Ammon's horn (tissue), 1 donor: ENCODE data around the gene FPGS.
"Not testable (repeated sequence)": the region's sequence is repeated elsewhere in the genome, so short reads cannot be mapped to it uniquely, and the experiment has no call there.

Experiments used
- DNase-seq: peaks from one replicate; pipeline ENCODE4 v3.0.0-alpha.2; 2016; ENCODE audit warnings: low spot score

FPGS gene, protein sequence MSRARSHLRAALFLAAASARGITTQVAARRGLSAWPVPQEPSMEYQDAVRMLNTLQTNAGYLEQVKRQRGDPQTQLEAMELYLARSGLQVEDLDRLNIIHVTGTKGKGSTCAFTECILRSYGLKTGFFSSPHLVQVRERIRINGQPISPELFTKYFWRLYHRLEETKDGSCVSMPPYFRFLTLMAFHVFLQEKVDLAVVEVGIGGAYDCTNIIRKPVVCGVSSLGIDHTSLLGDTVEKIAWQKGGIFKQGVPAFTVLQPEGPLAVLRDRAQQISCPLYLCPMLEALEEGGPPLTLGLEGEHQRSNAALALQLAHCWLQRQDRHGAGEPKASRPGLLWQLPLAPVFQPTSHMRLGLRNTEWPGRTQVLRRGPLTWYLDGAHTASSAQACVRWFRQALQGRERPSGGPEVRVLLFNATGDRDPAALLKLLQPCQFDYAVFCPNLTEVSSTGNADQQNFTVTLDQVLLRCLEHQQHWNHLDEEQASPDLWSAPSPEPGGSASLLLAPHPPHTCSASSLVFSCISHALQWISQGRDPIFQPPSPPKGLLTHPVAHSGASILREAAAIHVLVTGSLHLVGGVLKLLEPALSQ

DNA sequence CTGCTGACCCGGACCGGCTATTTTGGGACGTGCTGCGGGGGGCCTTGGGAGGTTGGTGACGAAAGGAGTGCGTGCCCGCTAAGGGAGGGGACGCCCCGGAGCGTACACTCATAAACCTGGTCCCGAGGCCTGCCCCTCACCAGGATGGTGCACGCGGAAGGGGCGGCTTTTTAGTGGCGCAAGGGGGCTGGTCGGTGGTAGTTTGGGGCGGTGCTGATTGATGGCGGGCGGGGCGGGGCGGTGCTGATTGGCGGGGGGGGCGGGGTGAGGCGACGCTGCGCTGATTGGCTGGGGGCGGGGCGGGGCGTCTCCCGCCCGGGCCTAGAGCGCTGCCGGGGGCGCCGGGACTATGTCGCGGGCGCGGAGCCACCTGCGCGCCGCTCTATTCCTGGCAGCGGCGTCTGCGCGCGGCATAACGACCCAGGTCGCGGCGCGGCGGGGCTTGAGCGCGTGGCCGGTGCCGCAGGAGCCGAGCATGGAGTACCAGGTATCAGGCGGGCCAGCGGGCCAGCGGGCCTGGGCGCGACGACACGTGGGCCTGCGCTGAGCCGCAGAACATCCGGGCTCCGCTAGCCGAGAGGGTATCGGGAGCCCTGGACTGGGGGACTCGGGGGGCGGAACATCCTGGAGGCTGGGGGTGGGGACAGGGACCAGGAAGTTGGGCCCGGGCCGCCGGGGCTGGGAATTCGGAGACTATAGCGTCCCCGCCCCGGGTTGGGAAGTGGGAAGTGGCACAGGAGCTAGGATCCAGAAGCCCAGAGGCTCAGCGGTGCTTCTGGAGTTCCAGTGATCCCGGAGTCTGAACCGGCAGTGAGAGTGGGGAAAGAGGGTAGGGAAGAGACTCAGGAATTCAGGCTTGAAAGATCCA is at the start of gene FPGS:
Gene FPGS (plus strand): TSS at position 307 of the 868 bp plus-strand sequence. CDS start 43 bp downstream, at position 350.
- peak; percentile 87 for DNase-seq

DNA sequence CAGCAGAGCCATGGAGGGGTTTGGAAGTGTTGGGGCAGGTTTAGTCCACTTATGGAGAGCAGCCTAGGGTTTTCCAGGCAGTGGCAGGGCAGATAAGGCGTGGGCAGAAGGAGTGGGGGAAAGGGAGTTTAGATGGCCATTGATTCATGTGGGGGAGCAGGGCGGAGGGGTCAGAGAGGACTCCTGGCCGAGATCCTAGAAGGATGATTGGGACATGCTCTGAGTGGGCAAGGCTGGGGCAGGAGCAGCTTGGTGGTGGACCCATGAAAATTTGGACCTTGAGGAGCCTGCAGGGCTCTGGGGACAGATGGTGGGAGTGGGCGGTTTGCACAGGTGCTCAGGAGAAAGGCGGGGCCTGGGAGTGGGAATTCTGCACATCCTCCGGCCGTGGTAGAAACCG is 49.5 kb upstream of the FPGS start:
- DNase-seq = no peak

DNA sequence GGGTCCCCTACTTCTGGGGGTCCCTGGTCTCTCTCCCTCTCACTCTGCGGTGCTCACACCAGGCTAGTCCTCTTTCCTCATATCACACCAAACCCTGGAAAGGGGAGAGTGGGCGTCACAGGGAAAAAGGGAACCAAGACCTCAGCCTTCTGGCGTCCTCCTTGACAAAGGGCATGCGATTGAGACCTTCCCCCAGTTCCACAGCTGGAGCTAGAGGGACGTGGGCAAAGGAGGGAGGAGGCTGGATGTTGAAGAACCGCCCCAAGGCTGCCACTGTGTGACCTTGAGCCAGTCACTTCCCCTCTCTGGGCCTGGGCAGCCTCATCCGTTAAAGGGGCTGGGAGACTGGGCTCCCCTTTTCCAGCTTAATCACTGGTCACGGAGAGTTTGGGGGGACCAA is 49.1 kb upstream of the FPGS start:
- no peak for DNase-seq

DNA sequence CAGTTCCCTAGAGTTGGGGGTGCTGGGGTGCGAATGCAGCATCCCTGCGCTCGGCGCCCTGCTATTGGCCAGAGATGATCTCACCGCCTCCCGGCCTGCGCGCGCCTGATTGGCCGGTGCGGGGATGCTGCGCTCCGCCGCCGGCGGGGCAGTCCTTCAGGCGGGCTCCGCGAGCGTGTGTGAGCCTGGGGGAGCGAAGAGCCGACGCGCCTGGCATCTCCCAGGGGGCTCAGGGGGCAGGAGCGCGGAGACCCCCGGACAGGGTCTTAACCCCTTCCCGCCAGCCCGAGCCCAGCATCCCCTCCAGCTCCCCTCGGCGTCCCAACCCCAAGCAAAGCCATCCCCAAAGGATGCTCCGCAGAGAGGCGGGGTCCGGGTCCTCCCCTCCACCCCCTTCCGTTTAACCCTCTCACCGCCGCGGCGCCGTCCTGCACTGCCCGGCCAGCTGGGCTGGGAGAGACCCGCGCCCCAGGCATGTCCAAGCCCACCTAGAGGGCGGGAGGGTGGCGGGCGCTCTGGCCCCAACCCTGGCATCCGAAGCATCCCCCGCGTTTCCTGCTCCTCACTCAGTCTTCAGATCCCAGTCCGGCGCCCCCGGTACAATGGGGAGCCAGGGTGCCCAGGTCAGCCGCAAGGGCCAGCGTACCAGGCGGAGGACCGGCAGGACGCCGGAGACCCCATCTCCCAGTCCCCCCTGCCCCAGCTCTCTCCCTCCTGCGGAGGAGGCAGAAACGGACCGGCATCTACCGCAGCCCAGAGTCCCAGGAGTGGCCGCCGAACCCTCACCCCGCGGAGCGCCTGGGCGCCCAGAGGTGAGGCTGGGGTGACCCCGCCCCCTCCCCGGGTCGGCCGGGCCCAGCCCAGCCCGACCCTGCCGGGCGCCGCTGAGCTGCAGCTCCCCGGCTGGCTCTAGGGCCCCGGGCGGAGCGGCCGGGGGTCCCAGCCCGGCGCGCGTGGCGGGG is 48.3 kb upstream of the FPGS start:
- DNase-seq = peak; percentile 76

DNA sequence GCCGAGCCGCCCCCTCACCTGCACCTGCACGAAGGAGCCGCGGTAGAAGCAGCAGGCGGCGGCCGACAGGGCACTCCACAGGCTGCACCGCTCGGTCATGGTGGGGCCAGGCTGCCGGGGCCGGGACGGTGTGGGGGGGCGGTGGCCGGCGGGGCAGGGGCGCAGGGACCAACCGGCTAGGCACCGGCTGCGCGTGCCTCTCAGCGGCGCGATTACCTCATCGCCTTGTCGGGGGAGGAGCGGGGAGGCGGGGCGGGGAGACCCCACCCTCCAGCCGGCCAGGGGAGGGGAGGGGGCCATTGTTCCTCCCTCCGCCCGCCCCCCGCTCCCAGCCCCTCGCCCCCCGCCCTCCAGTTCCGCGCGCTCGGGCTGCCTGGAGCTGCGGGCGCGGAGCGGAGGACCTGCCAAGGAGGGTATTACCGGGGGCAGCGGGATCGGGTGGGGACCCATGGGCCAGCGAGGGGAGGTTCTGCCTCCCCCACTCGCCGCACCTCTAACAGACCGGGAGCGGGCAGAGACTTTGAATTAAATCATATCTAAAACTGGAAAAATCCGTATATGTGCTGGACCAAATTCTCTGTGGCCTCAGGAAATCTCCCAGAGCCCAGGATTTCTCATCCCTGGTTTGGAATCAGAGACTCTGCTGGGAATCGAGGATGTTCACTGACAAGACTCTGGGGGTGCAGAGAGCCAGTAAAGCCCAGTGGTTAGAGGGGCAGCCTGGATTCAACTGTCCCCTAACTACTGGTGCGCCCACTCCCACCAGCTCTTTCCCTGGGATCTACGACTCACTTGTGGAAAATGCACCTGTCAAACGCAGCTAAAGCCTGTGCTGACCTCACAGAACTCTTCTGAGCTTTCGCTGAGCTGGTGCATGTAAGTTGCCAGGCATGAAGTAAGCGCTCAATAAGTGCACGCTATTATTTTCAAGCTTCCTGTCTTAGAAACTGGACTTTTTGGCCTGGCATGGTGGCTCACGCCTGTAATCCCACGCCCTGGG is 47.3 kb upstream of the FPGS start:
- no peak for DNase-seq

DNA sequence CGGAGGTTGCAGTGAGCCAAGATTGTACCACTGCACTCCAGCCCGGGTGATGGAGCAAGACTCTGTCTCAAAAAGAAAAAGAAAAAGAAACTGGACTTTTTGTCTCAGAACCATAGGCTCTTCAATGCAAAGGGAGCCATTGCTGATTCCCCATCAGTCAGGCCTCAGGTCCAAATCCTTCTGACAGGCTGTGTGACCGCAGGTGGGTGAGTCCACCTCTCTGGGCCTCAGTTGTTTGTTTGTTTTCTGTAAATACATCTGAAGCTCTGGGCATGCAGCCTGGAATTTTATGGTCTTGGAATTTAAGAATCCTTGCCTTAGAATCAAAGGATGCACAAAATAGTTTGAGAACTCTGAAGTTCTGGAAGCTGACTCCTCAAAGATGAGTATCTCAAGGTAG is 46.4 kb upstream of the FPGS start:
- DNase-seq = no peak

DNA sequence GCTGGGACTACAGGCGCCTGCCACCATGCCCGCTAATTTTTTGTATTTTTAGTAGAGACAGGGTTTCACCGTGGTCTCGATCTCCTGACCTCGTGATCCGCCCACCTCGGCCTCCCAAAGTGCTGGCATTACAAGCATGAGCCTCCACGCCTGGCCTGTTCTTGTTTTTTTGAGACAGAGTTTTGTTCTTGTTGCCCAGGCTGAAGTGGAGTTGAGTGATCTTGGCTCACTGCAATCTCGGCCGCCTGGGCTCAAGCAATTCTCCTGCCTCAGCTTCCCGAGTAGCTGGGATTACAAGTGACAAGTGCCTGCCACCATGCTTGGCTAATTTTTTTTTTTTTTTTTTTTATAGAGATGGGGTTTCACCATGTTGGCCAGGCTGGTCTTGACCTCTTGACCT is 45.9 kb upstream of the FPGS start:
- not testable (repeated sequence) for DNase-seq

DNA sequence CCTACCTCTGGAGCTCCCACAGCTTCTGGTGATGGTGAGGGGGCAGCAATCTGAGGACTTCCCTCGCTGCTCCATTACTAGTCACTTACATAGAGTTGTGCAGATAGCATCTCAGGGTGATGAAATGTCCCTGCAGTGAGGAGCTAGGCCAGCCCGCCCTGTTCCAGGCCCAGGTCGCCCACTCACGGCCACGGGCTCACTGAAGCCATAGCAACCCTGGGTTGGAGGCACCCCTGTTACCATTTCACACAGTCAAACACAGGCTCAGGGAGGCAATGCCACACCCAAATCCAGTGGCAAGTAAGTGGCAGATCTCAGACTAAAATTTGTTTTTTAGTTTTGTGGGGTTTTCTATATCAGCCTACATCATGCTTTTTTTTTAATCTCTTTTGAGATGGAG is 43.8 kb upstream of the FPGS start:
- DNase-seq = no peak

DNA sequence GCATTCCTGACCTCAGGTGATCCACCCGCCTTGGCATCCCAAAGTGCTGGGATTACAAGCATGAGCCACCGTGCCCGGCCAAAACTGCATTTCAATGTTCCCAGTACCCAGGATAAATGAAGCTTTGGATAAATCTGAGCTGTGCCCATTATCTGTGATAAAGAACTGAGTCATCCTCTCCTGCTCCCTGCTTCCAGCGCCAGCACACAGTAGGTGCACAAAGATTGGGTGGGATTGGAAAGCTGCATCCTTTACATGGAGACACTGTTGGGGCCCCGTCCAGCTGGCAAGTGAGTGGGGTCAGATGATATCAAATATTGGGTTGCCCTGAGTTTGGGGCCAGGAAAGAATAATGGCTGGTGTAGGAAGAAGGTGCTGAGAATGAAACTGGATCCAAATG is 41.6 kb upstream of the FPGS start:
- no peak for DNase-seq

DNA sequence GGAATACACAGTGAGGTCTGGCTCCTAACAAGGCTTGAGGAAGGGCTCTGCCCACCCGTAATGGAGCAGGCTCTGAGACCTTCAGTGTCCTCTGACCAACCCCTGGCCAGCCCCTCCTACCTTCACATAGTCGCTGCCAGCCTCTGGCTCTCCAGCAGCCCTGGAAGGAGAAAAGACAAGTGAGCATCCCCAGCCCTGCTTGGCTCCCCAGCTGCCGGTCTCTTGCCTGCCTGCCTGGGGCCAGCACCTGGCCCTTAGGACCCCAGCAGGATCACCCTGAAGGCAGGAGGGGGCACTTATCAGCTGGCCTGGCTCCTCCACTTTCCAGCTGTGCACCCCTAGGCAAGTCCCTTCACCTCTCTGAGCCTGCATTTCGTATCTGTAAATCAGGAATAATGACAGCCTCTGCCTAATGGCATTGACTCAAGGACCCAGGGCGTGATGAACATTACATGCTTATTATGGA is 41.2 kb upstream of the FPGS start:
- DNase-seq = no peak

DNA sequence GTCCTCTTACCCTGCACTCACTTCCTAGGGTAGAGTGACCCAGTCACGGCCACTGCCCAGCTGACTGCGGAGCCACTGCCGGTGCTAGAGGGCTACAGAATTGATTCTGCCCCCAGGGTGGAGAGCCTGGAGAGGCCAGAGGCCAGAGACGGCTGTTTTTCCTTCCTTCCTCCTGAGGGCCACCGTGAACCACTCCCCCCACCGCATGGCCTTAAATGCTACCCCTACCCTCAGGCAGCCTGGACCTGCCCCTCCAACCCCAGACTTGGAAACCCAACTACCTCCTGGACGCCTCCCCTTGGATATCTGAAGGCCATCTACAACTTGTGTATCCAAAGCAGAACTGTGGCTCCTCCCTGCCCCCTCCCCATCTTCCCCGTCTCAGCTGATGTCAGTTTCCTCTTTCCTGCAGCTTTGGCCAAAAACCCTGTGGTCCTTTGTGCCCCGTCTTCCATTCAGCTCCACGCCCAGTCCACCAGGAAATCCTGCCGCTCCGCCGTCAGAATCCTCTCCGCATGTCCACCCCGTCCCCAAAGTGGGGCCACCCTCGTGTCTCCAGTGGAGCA is 40.5 kb upstream of the FPGS start:
- peak; percentile 67 for DNase-seq

DNA sequence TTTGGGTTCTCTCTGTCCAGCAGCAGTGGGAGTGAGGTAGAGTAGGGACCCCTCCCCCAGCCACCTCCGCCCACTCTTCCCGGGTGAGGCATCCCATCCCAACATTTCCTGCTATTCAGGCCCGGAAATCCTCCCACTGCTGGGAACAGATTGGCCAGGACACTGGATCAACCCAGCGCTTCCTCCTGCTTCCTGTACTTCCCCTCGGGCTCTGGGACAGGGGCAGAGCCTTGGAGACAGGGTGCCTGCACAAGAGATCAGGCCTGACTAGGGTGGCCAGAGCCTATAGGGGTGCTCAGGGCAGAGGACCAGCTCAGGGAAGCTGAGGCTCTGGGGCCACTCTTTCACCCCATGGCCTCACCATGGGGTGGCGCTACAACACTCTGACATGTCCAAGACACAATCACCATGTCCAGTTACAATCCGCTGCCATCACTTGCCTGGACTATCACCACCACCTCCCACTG is 38.7 kb upstream of the FPGS start:
- DNase-seq = no peak

DNA sequence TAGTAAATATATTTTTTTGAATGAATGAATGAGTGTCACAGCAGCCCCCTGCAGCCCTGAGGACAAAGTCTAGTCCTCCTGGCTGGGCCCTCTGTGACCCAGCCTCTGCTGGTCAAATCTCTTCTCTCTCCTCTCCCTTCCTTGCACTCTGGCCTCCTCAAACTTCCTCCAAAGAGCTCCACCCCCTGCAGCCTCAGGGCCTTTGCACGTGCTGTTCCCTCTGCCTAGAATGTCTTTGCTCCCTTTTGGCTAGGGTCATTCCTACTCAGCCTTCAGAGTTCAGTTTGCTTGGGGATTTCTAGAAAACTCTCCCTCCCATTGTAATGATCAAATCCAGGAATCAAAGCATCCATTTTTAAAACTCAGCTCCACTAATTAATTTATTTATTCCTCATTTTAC is 37.3 kb upstream of the FPGS start:
- no peak for DNase-seq

DNA sequence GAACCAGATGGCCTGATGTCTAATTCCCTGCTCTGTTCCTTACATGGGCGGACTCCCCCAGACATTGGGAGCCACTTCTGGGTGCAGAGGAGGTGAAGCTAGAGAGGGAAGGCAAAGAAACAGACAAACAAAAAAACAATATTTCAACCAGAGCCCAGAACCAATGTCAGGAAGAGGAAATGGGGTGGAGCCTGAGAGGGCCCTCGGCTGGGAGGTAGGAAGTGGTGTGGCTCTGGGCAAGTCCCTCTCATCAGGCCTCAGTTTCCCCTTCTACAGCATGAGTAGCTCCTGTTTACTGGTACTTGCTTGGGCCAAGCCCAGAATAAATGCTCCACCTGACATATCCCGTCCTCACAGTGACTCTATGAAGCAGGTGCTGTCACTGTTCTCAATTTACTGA is 35.3 kb upstream of the FPGS start:
- no peak for DNase-seq

DNA sequence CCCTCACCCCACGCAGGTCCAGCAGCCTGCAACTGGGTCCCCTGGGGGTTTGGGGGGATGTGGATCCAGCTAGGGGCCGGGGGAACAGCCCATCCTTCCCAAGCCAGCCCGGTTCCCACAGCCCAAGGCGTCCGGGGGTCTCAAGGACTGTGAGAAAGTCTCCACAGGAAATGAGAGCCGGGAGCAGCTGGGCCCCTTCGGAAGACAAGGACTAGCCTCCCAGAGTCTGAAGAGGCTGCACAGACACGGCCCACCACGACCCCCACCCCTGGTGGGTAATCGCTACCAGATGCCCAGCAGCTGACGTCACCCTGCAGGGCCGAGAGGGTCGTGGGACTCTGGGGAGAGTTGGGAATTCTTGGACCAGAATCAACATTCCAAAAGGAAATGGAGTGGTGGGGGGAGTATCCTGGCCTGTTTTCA is 34.8 kb upstream of the FPGS start:
- DNase-seq = no peak

DNA sequence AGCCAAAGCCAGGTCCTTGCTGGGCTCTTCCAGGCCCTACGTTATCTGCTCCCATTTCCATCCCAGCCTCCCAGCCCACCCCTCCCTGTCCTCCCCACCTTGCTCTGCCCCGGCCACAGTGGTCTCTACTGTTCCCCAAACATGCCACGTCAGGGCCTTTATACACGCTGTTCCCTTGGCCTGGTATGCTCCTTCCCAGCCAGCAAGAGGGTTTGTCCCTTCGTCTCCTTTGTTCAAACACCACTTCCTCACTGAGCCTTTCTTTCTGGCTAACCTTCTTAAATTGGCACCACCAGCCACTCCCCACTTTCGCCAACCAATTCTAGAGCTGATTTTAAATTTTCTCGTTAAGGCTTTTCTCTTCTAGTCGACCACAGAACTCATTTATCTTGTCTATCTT is 34.0 kb upstream of the FPGS start:
- DNase-seq = no peak

DNA sequence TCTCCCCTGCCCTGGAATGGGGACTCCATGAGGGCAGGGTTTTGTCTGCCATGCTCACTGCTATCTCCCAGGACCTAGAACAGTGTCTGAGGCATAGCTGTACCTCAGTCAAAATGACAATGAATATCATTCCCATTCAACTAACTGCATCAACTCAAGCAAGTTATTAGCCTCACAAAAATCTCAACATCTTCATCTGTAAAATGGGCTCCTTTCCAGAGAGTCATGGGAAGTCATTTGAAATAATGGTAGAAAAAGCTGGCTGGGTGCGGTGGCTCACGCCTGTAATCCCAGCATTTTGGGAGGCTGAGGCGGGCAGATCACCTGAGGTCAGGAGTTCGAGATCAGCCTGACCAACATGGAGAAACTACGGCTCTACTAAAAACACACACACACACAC is 33.6 kb upstream of the FPGS start:
- no peak for DNase-seq

DNA sequence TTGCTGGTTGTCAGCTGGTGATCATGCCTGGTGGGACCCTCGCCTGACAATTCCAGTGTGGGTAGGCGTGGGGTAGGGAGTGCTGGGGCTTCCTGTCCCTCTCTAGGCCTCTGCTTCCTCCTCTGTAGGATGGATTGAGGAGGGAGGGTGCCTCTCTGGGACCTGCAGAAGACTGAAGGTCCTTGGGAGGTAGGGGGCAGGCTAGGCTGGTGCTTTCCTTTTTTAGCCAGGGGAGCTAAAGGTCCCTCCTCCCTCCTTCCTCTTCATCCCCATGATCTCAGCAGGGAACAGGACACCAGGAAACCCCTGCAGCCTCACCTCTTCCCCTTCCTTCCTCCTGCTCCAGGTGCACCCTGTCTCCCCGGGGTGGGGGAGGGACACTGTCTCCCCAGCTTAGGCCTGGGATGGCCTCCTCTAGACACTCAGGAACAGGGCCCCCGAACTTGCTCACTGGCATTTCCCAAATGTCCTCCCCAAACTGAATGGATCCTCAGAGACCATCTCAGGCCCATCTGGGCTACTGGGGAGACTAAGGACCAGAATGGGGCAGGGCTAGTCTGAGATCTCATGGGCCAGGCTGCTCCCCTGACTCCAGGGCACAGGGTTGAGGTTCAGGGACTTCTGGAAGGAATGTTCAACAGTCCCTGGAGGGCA is 32.6 kb upstream of the FPGS start:
- no peak for DNase-seq

DNA sequence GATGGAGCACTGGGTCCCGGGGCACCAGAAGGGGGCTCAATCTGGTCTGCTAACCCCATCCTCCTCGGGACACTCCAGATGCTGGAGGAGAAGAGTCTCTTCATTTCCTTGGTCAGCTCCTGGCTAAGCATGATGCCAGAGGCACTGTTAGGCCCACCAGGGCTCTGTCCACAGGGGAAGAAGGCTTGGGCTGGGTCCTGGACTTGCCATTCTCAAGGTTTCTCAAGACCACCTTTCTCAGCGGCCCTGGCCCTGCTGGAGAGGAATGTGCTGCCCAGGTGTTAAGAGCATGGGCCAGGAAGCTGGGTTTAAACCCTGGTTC is 32.1 kb upstream of the FPGS start:
- no peak for DNase-seq
